DMS53 treated with DMSO at 0.1 percent for 48 hours (cell line): ENCODE measurements around the gene STXBP2.

ENCODE experiments used
- DNase-seq: peaks from one replicate; lab custom pipeline; 2025; ENCODE audit not compliant: unreplicated experiment; lab: John Stamatoyannopoulos, UW

Gene STXBP2

GRCh38 chr19:7648265-7649014, 11.5 kb downstream of the STXBP2 start:
- DNase-seq, result no peak

GRCh38 chr19:7650148-7650547, 13.2 kb downstream of the STXBP2 start:
- DNase-seq, result no peak

- peak; percentile 83 for DNase-seq
These were observed 15.2 kb downstream of the STXBP2 start for GRCh38 chr19:7652061-7652641.

GRCh38 chr19:7654401-7654800, 17.5 kb downstream of the STXBP2 start:
- no peak for DNase-seq

- no peak for DNase-seq
These were observed 18.7 kb downstream of the STXBP2 start for GRCh38 chr19:7655581-7655980.

- DNase-seq, result no peak
These were observed 20.3 kb downstream of the STXBP2 start for GRCh38 chr19:7657131-7657751.

- DNase-seq, result no peak
These were observed 21.3 kb downstream of the STXBP2 start for GRCh38 chr19:7658219-7658686.

- no peak for DNase-seq
These were observed 25.0 kb downstream of the STXBP2 start for GRCh38 chr19:7661744-7662538.

GRCh38 chr19:7662657-7663056, 25.7 kb downstream of the STXBP2 start:
- DNase-seq, result no peak

GRCh38 chr19:7663706-7664105, 26.8 kb downstream of the STXBP2 start:
- no peak for DNase-seq

- DNase-seq, result no peak
These were observed 28.2 kb downstream of the STXBP2 start for GRCh38 chr19:7665076-7665475.

- no peak for DNase-seq
These were observed 31.9 kb downstream of the STXBP2 start, which contains the start of gene RETN for GRCh38 chr19:7668842-7669241. RETN (plus strand) TSS chr19:7669049; CDS start chr19:7669327, 278 bp downstream.

- no peak for DNase-seq
These were observed 32.7 kb downstream of the STXBP2 start for GRCh38 chr19:7669641-7670040.

GRCh38 chr19:7670150-7670783, 33.4 kb downstream of the STXBP2 start:
- no peak for DNase-seq

GRCh38 chr19:7670790-7671189, 33.9 kb downstream of the STXBP2 start:
- no peak for DNase-seq

- no peak for DNase-seq
These were observed 35.6 kb downstream of the STXBP2 start for GRCh38 chr19:7672522-7672921.

GRCh38 chr19:7674010-7675005, 37.4 kb downstream of the STXBP2 start:
- DNase-seq, result no peak

GRCh38 chr19:7676376-7676775, 39.5 kb downstream of the STXBP2 start:
- no peak for DNase-seq

- no peak for DNase-seq
These were observed 39.9 kb downstream of the STXBP2 start, which contains the start of gene MCEMP1 for GRCh38 chr19:7676854-7677253. MCEMP1 (plus strand) TSS chr19:7677090; CDS start chr19:7677121, 31 bp downstream.
